ENCODE measurements around the gene VWF. TPM values are rescaled to one million over a fixed set of nuclear protein-coding genes. Genes with fewer than 3 reads are reported as not detected.

VWF gene
- total RNA-seq, 2 donors from 2014 or later = 164 to 251 TPM

DNA sequence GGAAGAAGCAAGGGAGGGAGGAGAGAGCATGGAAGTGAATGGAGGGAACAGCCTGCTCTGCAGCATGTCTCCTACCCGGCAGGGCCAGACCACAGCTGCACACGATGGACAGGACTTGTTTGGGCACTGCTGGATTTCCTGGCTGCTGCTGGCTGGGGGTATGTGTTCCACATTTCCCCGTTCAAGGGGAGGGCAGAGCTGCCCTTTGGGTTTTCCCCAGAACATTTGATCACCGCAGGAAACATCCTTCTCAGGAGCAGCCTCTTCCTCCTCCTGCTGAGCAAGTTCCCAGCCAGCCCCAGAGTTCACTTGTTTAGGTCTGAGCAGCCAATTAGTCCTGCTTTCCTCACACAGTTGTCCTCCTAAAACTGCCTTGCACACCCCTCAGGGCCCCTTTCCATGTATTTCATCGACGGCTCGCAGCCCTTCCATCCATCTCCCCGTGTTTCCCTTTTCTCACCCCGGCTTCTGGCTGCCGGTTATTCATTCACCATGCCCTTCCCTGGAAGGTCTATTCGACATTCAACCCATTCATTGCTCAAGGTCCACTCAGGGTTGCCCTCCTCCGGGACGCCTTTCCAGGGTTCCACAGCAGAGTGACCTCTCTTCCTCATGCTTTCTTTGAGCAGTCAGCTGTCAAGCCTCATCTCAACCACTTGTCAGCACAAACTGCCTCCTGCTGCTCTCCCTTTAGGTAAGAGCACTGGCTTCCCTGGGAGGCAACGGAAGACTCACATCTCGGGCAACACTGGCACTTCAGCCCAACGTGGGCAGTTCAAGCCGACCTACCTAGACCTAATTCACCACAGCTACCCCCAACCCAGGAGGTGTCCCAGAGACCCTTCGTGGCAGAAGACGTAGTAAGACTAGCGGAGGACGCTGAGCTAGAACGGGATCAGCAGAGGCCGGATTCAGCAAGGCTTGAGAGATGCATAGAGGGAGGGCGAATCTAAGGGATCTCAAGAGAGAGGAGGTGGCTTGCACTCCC, 159.3 kb downstream of the VWF start:
- H3K36me3 ChIP-seq = no peaks in the 10 kb centered on the region
- ATAC-seq (ENCODE audit: insufficient number of reproducible peaks, low FRiP score, low read depth) (no peak), DNase-seq (ENCODE audit: low spot score) (no peak)
- H3K4me3 ChIP-seq = no peak overlapping the region
- H3K27ac ChIP-seq = no peak overlapping the region
- no peaks in the 10 kb centered on the region for H3K4me1 ChIP-seq (ENCODE audit: control insufficient read depth in 1 of 2, low read depth in 2 of 2)
- TF ChIP-seq, protein P1, sequence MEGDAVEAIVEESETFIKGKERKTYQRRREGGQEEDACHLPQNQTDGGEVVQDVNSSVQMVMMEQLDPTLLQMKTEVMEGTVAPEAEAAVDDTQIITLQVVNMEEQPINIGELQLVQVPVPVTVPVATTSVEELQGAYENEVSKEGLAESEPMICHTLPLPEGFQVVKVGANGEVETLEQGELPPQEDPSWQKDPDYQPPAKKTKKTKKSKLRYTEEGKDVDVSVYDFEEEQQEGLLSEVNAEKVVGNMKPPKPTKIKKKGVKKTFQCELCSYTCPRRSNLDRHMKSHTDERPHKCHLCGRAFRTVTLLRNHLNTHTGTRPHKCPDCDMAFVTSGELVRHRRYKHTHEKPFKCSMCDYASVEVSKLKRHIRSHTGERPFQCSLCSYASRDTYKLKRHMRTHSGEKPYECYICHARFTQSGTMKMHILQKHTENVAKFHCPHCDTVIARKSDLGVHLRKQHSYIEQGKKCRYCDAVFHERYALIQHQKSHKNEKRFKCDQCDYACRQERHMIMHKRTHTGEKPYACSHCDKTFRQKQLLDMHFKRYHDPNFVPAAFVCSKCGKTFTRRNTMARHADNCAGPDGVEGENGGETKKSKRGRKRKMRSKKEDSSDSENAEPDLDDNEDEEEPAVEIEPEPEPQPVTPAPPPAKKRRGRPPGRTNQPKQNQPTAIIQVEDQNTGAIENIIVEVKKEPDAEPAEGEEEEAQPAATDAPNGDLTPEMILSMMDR (IDR thresholded peaks at IDR 0.05) = no peak
- no peaks in the 10 kb centered on the region for H3K27me3 ChIP-seq (replicated peaks; ENCODE audit: insufficient read depth)
- H3K9me3 ChIP-seq = no peaks in the 10 kb centered on the region

DNA sequence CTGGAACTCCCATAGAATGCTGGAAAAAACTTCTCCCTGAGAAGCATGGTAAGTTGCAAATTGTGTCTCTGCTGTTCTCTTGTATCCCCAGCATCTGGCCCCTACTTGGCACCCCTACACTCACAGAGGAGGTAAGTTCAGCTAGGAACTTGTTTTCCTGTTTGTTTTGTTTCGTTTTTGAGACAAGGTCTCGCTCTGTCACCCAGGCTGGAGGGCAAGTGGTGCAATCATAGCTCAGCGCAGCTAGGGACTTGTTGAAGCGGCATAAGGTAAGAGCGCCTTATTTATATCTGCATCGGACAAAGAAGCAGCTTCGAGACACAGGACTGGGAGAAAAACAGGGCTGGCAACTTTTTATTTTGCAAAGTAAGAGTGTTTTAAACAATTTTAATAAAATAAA, 161.0 kb downstream of the VWF start:
- H3K27ac ChIP-seq = no peak overlapping the region
- H3K27me3 ChIP-seq (replicated peaks; ENCODE audit: insufficient read depth) = no peaks in the 10 kb centered on the region
- ATAC-seq (ENCODE audit: insufficient number of reproducible peaks, low FRiP score, low read depth) = no peak
- no peak for DNase-seq (ENCODE audit: low spot score)
- H3K4me1 ChIP-seq (ENCODE audit: control insufficient read depth in 1 of 2, low read depth in 2 of 2) = no peaks in the 10 kb centered on the region
- no peak overlapping the region for H3K4me3 ChIP-seq
- TF ChIP-seq, protein P1 (IDR thresholded peaks at IDR 0.05) = no peak
- no peaks in the 10 kb centered on the region for H3K9me3 ChIP-seq
- no peaks in the 10 kb centered on the region for H3K36me3 ChIP-seq

DNA sequence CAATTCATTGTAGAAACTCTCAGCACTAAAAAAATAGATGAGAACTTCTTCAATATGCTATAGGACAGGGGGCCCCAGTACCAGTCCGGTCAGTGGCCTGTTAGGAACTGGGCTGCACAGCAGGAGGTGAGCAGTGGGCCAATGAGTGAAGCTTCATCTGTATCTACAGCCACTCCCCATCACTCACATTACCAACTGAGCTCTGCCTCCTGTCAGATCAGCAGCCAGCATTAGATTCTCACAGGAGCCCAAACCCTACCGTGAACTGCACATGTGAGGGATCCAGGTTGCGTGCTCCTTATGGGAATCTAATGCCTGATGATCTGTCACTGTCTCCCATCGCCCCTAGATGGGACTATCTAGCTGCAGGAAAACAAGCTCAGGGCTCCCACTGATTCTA, 163.7 kb downstream of the VWF start:
- H3K9me3 ChIP-seq = peaks cover 2% of the 10 kb centered on the region
- no peaks in the 10 kb centered on the region for H3K4me1 ChIP-seq (ENCODE audit: control insufficient read depth in 1 of 2, low read depth in 2 of 2)
- H3K36me3 ChIP-seq = no peaks in the 10 kb centered on the region
- H3K4me3 ChIP-seq = no peak overlapping the region
- H3K27me3 ChIP-seq (replicated peaks; ENCODE audit: insufficient read depth) = no peaks in the 10 kb centered on the region
- no peak overlapping the region for H3K27ac ChIP-seq
- DNase-seq (ENCODE audit: low spot score) (no peak), ATAC-seq (ENCODE audit: insufficient number of reproducible peaks, low FRiP score, low read depth) (no peak)
- TF ChIP-seq, protein P1 (IDR thresholded peaks at IDR 0.05) = no peak

DNA sequence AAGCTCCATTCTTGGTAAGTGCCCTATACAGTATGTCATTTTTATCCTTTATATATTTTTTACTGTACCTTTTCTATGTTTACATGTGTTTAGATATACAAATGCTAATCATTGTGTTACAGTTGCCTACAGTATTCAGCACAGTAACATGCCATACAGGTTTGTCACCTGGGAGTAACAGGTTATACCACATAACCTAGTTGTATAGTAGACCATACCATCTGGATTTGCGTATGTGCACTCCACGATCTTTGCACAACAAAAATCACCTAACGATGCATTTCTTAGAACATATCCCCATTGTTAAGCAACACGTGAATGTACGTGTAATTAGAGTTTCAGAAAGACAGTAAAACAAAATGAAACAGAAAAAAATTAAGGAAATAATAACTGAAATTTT, 167.5 kb downstream of the VWF start:
- Histone ChIP-seq H3K27ac (no peak overlapping the region), H3K27me3 (replicated peaks; ENCODE audit: insufficient read depth) (no peaks in the 10 kb centered on the region), H3K4me3 (no peak overlapping the region), H3K4me1 (ENCODE audit: control insufficient read depth in 1 of 2, low read depth in 2 of 2) (no peaks in the 10 kb centered on the region), H3K36me3 (no peaks in the 10 kb centered on the region), H3K9me3 (peaks cover 2% of the 10 kb centered on the region)
- ATAC-seq (ENCODE audit: insufficient number of reproducible peaks, low FRiP score, low read depth) (no peak), DNase-seq (ENCODE audit: low spot score) (no peak)
- TF ChIP-seq, protein P1 (IDR thresholded peaks at IDR 0.05) = no peak

DNA sequence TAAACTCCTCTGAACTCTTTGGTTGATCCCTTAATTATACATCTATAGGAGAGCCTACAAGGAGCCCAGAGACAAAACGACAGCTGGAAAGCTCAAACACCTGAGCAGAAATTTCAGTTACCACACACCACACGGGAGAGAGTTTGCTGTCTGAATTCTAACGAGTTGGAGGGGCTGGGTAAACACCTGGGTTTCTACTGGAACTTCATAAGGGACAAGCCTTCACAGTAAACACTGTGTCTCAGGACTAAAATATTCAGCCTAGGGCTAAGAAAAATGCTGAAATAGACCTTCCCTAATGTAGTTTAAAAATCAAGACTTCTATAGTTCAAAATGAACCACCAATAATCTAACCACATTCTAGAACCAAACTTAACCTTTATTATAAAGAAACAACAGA, 169.8 kb downstream of the VWF start:
- H3K27me3 ChIP-seq (replicated peaks; ENCODE audit: insufficient read depth) = no peaks in the 10 kb centered on the region
- no peaks in the 10 kb centered on the region for H3K36me3 ChIP-seq
- H3K4me1 ChIP-seq (ENCODE audit: control insufficient read depth in 1 of 2, low read depth in 2 of 2) = no peaks in the 10 kb centered on the region

More for the DNA sequence above, 169.8 kb downstream of the VWF start:
- ATAC-seq (ENCODE audit: insufficient number of reproducible peaks, low FRiP score, low read depth) (no peak), DNase-seq (ENCODE audit: low spot score) (no peak)
- Histone ChIP-seq H3K9me3 (peaks cover 2% of the 10 kb centered on the region), H3K27ac (no peak overlapping the region), H3K4me3 (no peak overlapping the region)
- TF ChIP-seq, protein P1 (IDR thresholded peaks at IDR 0.05) = no peak
